ENCODE measurements around the gene TMEM38A. TPM values are rescaled to one million over a fixed set of nuclear protein-coding genes. Genes with fewer than 3 reads are reported as not detected.
"Not testable (repeated sequence)": the region's sequence is repeated elsewhere in the genome, so short reads cannot be mapped to it uniquely, and the experiment has no call there.

Gene TMEM38A
- total RNA-seq, 6 experiments from 2014 or later = 2.7 to 8.3 (median 5.3) TPM

DNA sequence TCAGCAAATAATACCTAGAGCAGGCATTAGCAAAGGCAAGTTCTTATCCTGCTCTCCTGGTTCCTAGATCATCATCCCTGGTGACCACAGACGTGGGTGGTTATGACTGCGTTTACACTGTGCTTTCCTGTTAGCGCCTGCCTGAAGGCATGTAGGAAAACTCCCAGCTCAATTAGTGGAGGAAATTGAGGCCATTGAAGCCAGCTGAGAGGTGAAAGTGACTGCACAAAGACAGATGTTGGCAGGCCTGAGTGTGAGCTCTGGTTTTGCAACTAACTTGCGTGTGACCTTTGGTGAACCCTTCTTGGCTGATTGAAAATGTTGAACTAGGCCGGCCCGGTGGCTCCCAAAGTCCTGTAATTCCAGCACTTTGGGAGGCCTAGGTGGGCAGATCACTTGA is 41.2 kb downstream of the TMEM38A start:
- WGBS (ENCODE audit: insufficient coverage, low coverage, low lambda C conversion rate, missing lambda C conversion rate) = 18% methylated on average over 5 of the region's 6 CpGs
- no peaks in the 10 kb centered on the region for H3K9me3 ChIP-seq
- no peak overlapping the region for H3K4me3 ChIP-seq
- TF ChIP-seq CTCF (IDR thresholded peaks at IDR 0.05) (no peak), POLR2A (IDR thresholded peaks at IDR 0.05) (no peak)
- DNase-seq (peak; percentile 34 to 73 (median 64)), ATAC-seq (peak; percentile 84 to 99 (median 91))
- no peaks in the 10 kb centered on the region for H3K36me3 ChIP-seq
- no peaks in the 10 kb centered on the region for H3K27me3 ChIP-seq
- intact Hi-C loops (cut with DNase I) = no loop called here
- peak overlapping the region in 1 of 3 donors; percentile 9 for H3K27ac ChIP-seq
- H3K4me1 ChIP-seq = peaks cover 0 to 5% (median 2%) of the 10 kb centered on the region in 4 donors

- WGBS (ENCODE audit: insufficient coverage, low coverage, low lambda C conversion rate, missing lambda C conversion rate) = 81% methylated on average over 3 of the region's 4 CpGs
- intact Hi-C loops (cut with DNase I) = no loop called here
- no peaks in the 10 kb centered on the region for H3K36me3 ChIP-seq
- no peaks in the 10 kb centered on the region for H3K9me3 ChIP-seq
- no peak for DNase-seq
- H3K4me3 ChIP-seq = no peak overlapping the region
- ATAC-seq = no peak
- H3K4me1 ChIP-seq = peaks cover 0 to 5% (median 2%) of the 10 kb centered on the region in 4 donors
- TF ChIP-seq POLR2A (IDR thresholded peaks at IDR 0.05) (no peak), CTCF (IDR thresholded peaks at IDR 0.05) (no peak)
- no peaks in the 10 kb centered on the region for H3K27me3 ChIP-seq
- H3K27ac ChIP-seq = no peak overlapping the region
These were observed 42.7 kb downstream of the TMEM38A start for GRCh38 chr19:16703677-16704076.

- H3K27ac ChIP-seq; H3K27me3 ChIP-seq; H3K36me3 ChIP-seq; H3K4me3 ChIP-seq; DNase-seq; H3K4me1 ChIP-seq; ATAC-seq; H3K9me3 ChIP-seq; intact Hi-C loops (cut with DNase I): not testable (repeated sequence)
These were observed 49.9 kb downstream of the TMEM38A start for GRCh38 chr19:16710870-16711269.

GRCh38 chr19:16712295-16712694 is 51.4 kb downstream of the TMEM38A start:
- H3K9me3 ChIP-seq; H3K4me3 ChIP-seq; intact Hi-C loops (cut with DNase I); ATAC-seq; H3K4me1 ChIP-seq; H3K27me3 ChIP-seq; H3K36me3 ChIP-seq; DNase-seq; H3K27ac ChIP-seq: not testable (repeated sequence)
- WGBS (ENCODE audit: insufficient coverage, low coverage, low lambda C conversion rate, missing lambda C conversion rate) = 57% methylated on average over 9 of the region's 9 CpGs

DNA sequence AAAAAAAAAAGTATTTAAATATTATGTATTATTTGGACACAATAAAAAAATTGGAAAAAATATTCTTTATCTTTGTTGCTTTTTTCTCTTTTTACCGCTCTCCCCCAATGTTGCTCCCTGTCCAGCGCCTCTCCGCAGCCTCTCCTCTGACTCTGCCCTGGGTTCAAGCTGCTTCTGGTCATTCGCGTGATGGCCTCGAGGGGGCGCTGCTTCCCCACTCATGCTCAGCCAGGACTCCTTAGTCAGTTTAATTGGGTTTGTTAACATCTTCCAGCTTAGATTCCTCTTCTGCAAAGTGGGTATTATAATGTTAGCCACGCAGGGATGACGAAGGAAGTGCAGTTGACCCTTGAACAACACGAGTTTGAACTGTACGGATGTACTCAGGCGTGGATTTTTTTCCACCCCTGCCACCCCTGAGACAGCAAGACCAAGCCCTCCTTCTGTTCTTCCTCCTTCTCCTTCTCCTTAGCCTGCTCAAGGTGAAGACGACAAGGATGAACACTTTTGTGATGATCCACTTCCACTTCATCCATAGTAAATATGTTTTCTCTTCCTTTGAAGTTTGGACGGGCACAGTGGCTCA is 53.9 kb downstream of the TMEM38A start:
- intact Hi-C loops (cut with DNase I) = no loop called here
- TF ChIP-seq POLR2A (IDR thresholded peaks at IDR 0.05) (no peak), CTCF (IDR thresholded peaks at IDR 0.05) (peak; percentile 59 to 74 (median 69))
- Histone ChIP-seq H3K4me1 (peaks cover 0 to 4% (median 0%) of the 10 kb centered on the region in 4 donors), H3K27ac (no peak overlapping the region), H3K27me3 (no peaks in the 10 kb centered on the region), H3K4me3 (no peak overlapping the region), H3K9me3 (no peaks in the 10 kb centered on the region), H3K36me3 (no peaks in the 10 kb centered on the region)
- WGBS (ENCODE audit: insufficient coverage, low coverage, low lambda C conversion rate, missing lambda C conversion rate) = 27% methylated on average over 14 of the region's 14 CpGs
- ATAC-seq = peak; percentile 36 to 67 (median 60)
- peak; percentile 28 to 56 (median 56) for DNase-seq

DNA sequence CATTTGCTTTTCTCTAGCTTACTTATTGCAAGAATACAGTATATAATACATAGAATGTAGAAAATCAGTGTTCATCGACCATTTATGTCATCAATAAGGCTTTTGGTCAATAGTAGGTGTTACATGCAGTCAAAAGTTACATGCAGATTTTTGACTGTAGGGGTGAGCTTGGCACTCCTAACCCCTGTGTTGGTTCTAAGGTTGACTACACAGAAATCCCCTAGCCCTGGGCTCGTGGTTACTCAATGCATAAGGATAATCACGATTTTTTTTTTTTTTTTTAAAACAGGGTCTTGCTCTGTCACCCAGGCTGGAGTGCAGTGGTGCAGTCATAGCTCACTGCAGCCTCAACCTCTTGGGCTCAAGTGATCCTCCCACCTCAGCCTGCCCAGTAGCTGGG is 54.7 kb downstream of the TMEM38A start:
- Histone ChIP-seq H3K4me3 (no peak overlapping the region), H3K27me3 (no peaks in the 10 kb centered on the region), H3K27ac (no peak overlapping the region), H3K4me1 (peaks cover 0 to 6% (median 0%) of the 10 kb centered on the region in 4 donors), H3K9me3 (no peaks in the 10 kb centered on the region), H3K36me3 (no peaks in the 10 kb centered on the region)
- ATAC-seq = no peak
- DNase-seq = no peak
- TF ChIP-seq POLR2A (IDR thresholded peaks at IDR 0.05) = no peak
- TF ChIP-seq CTCF (IDR thresholded peaks at IDR 0.05) = no peak
- WGBS (ENCODE audit: insufficient coverage, low coverage, low lambda C conversion rate, missing lambda C conversion rate) = 48% methylated on average over 3 of the region's 3 CpGs
- intact Hi-C loops (cut with DNase I) = no loop called here
